Measurements from ENCODE around the gene FREY1.

The FREY1 gene

GRCh38 chr11:45860764-45861510 lies 46.1 kb downstream of the FREY1 start:
- Histone ChIP-seq H3K27me3 (ENCODE audit: insufficient read depth, low read length) (no peaks in the 10 kb centered on the region), H3K36me3 (ENCODE audit: insufficient read depth, low read length) (peaks cover 19% of the 10 kb centered on the region), H3K4me1 (ENCODE audit: control insufficient read depth, insufficient read depth, low read length, unreplicated experiment) (peaks cover 38% of the 10 kb centered on the region), H3K4me3 (ENCODE audit: low read depth, low read length) (no peak overlapping the region), H2AFZ (ENCODE audit: low read length, unreplicated experiment) (no peak overlapping the region), H3K27ac (ENCODE audit: low read depth, low read length) (no peak overlapping the region), H3K79me2 (ENCODE audit: control insufficient read depth, insufficient read depth, low read length, unreplicated experiment) (peaks cover 3% of the 10 kb centered on the region)

GRCh38 chr11:45860348-45860747 lies 46.7 kb downstream of the FREY1 start:
- peaks cover 3% of the 10 kb centered on the region for H3K79me2 ChIP-seq (ENCODE audit: control insufficient read depth, insufficient read depth, low read length, unreplicated experiment)
- peak overlapping the region; percentile 65 for H3K27ac ChIP-seq (ENCODE audit: low read depth, low read length)
- H3K4me1 ChIP-seq (ENCODE audit: control insufficient read depth, insufficient read depth, low read length, unreplicated experiment): peaks cover 38% of the 10 kb centered on the region
- peaks cover 19% of the 10 kb centered on the region for H3K36me3 ChIP-seq (ENCODE audit: insufficient read depth, low read length)
- no peaks in the 10 kb centered on the region for H3K27me3 ChIP-seq (ENCODE audit: insufficient read depth, low read length)
- no peak overlapping the region for H3K4me3 ChIP-seq (ENCODE audit: low read depth, low read length)
- H2AFZ ChIP-seq (ENCODE audit: low read length, unreplicated experiment): no peak overlapping the region

GRCh38 chr11:45859661-45860140 lies 47.4 kb downstream of the FREY1 start:
- no peak overlapping the region for H3K4me3 ChIP-seq (ENCODE audit: low read depth, low read length)
- H3K36me3 ChIP-seq (ENCODE audit: insufficient read depth, low read length): peaks cover 19% of the 10 kb centered on the region

GRCh38 chr11:45858751-45859398 lies 48.2 kb downstream of the FREY1 start:
- no peak overlapping the region for H2AFZ ChIP-seq (ENCODE audit: low read length, unreplicated experiment)
- H3K36me3 ChIP-seq (ENCODE audit: insufficient read depth, low read length): peaks cover 19% of the 10 kb centered on the region
- no peaks in the 10 kb centered on the region for H3K27me3 ChIP-seq (ENCODE audit: insufficient read depth, low read length)
- H3K4me1 ChIP-seq (ENCODE audit: control insufficient read depth, insufficient read depth, low read length, unreplicated experiment): peaks cover 38% of the 10 kb centered on the region
- H3K79me2 ChIP-seq (ENCODE audit: control insufficient read depth, insufficient read depth, low read length, unreplicated experiment): peaks cover 4% of the 10 kb centered on the region
- H3K27ac ChIP-seq (ENCODE audit: low read depth, low read length): peak overlapping the region; percentile 65
- H3K4me3 ChIP-seq (ENCODE audit: low read depth, low read length): no peak overlapping the region

More at GRCh38 chr11:45859661-45860140, 47.4 kb downstream of the FREY1 start:
- Histone ChIP-seq H3K27ac (ENCODE audit: low read depth, low read length) (peak overlapping the region; percentile 65), H2AFZ (ENCODE audit: low read length, unreplicated experiment) (no peak overlapping the region), H3K79me2 (ENCODE audit: control insufficient read depth, insufficient read depth, low read length, unreplicated experiment) (peaks cover 3% of the 10 kb centered on the region), H3K27me3 (ENCODE audit: insufficient read depth, low read length) (no peaks in the 10 kb centered on the region), H3K4me1 (ENCODE audit: control insufficient read depth, insufficient read depth, low read length, unreplicated experiment) (peaks cover 38% of the 10 kb centered on the region)

GRCh38 chr11:45857961-45858474 lies 49.1 kb downstream of the FREY1 start:
- H3K79me2 ChIP-seq (ENCODE audit: control insufficient read depth, insufficient read depth, low read length, unreplicated experiment): peaks cover 9% of the 10 kb centered on the region
- H3K4me3 ChIP-seq (ENCODE audit: low read depth, low read length): no peak overlapping the region
- peaks cover 16% of the 10 kb centered on the region for H3K36me3 ChIP-seq (ENCODE audit: insufficient read depth, low read length)
- H3K27me3 ChIP-seq (ENCODE audit: insufficient read depth, low read length): no peaks in the 10 kb centered on the region
- no peak overlapping the region for H2AFZ ChIP-seq (ENCODE audit: low read length, unreplicated experiment)
- H3K4me1 ChIP-seq (ENCODE audit: control insufficient read depth, insufficient read depth, low read length, unreplicated experiment): peaks cover 38% of the 10 kb centered on the region
- peak overlapping the region; percentile 71 for H3K27ac ChIP-seq (ENCODE audit: low read depth, low read length)

Data from ACC112 (cell line).